ENCODE results near the gene SHMT1. TPM values are rescaled to one million over a fixed set of nuclear protein-coding genes. Genes with fewer than 3 reads are reported as not detected.
"Not testable (repeated sequence)": the region's sequence is repeated elsewhere in the genome, so short reads cannot be mapped to it uniquely, and the experiment has no call there.

Gene SHMT1
- total RNA-seq, 4 donors from 2014 or later = 59.9 to 117 (median 82.7) TPM

DNA sequence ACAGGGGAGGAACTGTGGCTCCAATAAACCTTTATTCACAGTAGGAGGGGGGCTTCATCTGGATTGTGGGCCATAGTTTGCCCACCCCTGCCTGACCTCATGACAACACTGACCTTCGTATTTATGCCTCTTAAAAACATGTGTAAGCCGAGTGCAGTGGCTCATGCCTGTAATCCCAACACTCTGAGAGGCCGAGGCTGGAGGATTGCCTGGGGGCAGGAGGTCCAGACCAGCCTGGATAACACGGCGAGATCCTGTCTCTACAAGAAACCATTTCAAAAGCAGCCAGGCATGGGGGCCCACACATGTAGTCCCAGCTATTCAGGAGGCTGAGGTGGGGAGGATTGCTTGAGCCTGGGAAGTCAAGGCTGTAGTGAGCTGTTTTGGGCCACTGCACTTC, 24.2 kb upstream of the SHMT1 start:
- H3K4me1 ChIP-seq; H3K27me3 ChIP-seq; intact Hi-C loops (cut with DNase I); H3K9me3 ChIP-seq; DNase-seq; H3K36me3 ChIP-seq; H3K27ac ChIP-seq; H3K4me3 ChIP-seq (replicated peaks in 1 of 3): not testable (repeated sequence)
- 80% methylated on average over 2 to 5 of the region's 5 CpGs for WGBS, 2 donors

DNA sequence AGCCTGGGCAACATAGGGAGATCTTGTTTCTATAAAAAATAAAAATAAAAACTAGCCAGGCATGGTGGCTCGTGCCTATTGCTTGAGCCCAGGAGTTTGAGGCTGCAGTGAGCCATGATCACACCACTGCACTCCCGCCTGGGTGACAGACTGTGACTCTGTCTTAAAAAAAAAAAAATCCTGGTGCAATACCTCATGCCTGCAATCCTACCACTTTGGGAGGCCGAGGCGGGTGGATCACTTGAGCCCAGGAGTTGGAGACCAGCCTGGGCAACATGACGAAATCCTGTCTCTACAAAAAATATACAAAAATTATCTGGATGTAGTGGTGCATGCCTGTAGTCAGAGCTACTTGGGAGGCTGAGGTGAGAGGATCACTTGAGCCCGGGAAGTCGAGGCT, 20.9 kb upstream of the SHMT1 start:
- H3K27me3 ChIP-seq; intact Hi-C loops (cut with DNase I); H3K27ac ChIP-seq; H3K4me3 ChIP-seq (replicated peaks in 1 of 3); H3K36me3 ChIP-seq; H3K4me1 ChIP-seq; H3K9me3 ChIP-seq; DNase-seq: not testable (repeated sequence)
- WGBS, 2 donors = 83 to 86% methylated on average over 7 of the region's 7 CpGs

DNA sequence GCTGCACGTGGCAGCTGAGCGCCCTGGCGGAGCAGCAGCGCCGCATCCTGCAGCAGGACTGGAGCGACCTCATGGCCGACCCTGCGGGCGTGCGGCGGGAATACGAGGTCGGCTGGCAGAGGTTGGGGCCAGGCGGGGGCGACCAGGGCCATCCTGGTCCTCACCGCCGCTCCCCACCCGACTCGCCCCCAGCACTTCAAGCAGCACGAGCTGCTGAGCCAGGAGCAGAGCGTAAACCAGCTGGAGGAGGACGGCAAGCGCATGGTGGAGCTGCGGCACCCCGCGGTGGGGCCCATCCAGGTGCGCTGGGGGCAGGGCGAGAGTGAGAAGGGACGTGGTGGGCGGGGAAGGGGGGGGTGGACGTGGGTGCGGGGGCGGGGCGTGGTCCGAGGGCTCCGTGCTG, 19.7 kb upstream of the SHMT1 start:
- H3K27me3 ChIP-seq; H3K4me1 ChIP-seq; H3K27ac ChIP-seq; H3K4me3 ChIP-seq (replicated peaks in 1 of 3); H3K36me3 ChIP-seq; intact Hi-C loops (cut with DNase I); H3K9me3 ChIP-seq; DNase-seq: not testable (repeated sequence)
- WGBS, 2 donors = 34 to 60% methylated on average over 2 to 14 of the region's 36 CpGs

DNA sequence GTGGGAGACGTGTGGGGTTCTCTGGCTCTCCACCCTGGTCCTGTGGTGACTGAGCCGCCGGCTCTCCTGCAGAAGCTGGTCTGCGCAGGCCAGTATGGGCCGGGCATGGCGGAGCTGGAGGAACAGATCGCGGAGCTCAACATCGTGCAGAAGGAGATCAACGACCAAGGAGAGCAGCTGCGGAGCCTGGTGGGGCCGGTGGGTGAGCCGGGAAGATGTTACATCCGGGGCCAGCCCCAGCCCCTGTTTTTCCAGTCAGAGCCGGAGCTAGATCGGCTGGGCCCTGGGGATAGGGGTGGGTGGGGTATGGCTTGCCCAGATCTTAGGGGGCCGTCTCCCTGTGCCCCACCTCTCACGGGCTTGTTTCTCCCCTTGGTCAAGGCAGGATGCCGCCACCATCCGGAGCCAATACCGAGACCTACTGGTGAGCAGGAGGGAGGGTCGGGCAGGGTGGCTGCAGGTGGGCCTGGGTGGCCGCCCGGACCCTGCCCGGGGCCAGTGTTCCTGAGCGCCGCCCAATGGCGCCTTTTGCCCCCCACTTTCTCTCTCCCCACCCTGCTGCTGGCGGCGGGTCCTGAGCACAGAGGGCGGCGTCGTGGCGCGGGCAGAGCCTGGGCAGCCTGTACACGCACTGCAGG, 19.2 kb upstream of the SHMT1 start:
- intact Hi-C loops (cut with DNase I) = no loop called here
- Histone ChIP-seq H3K36me3 (no peaks in the 10 kb centered on the region), H3K27me3 (no peaks in the 10 kb centered on the region), H3K4me1 (peaks cover 6 to 8% of the 10 kb centered on the region in 2 donors), H3K4me3 (replicated peaks in 1 of 3) (no peak overlapping the region), H3K27ac (no peak overlapping the region), H3K9me3 (no peaks in the 10 kb centered on the region)
- DNase-seq = no peak
- TF ChIP-seq, protein P1, sequence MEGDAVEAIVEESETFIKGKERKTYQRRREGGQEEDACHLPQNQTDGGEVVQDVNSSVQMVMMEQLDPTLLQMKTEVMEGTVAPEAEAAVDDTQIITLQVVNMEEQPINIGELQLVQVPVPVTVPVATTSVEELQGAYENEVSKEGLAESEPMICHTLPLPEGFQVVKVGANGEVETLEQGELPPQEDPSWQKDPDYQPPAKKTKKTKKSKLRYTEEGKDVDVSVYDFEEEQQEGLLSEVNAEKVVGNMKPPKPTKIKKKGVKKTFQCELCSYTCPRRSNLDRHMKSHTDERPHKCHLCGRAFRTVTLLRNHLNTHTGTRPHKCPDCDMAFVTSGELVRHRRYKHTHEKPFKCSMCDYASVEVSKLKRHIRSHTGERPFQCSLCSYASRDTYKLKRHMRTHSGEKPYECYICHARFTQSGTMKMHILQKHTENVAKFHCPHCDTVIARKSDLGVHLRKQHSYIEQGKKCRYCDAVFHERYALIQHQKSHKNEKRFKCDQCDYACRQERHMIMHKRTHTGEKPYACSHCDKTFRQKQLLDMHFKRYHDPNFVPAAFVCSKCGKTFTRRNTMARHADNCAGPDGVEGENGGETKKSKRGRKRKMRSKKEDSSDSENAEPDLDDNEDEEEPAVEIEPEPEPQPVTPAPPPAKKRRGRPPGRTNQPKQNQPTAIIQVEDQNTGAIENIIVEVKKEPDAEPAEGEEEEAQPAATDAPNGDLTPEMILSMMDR (IDR thresholded peaks at IDR 0.05) = no peak
- no peak for TF ChIP-seq POLR2A (IDR thresholded peaks at IDR 0.05)
- 75 to 76% methylated on average over 33 to 34 of the region's 36 CpGs for WGBS, 2 donors

DNA sequence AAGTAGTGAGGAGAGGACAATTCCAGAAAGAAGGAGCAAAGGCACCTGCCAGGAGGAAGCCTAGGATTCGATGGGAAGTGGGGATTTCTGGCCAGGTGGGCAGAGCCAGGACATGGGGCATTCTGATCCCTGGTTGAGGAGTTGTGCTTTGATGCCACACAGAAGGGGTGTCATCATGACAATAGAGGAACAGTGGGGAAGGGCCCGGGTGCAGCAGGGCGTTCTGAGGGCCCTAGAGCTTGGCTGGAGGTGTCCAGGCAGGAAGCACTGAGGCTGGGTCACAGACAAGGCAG, 18.5 kb upstream of the SHMT1 start:
- intact Hi-C loops (cut with DNase I) = no loop called here
- WGBS, 2 donors = 72 to 85% methylated on average over 3 of the region's 3 CpGs
- H3K9me3 ChIP-seq = no peaks in the 10 kb centered on the region
- no peak overlapping the region for H3K27ac ChIP-seq
- no peak overlapping the region for H3K4me3 ChIP-seq (replicated peaks in 1 of 3)
- H3K4me1 ChIP-seq = peaks cover 10 to 14% of the 10 kb centered on the region in 2 donors
- no peaks in the 10 kb centered on the region for H3K36me3 ChIP-seq
- TF ChIP-seq POLR2A (IDR thresholded peaks at IDR 0.05) = no peak
- TF ChIP-seq, protein P1 (IDR thresholded peaks at IDR 0.05) = no peak
- no peaks in the 10 kb centered on the region for H3K27me3 ChIP-seq
- DNase-seq = no peak

DNA sequence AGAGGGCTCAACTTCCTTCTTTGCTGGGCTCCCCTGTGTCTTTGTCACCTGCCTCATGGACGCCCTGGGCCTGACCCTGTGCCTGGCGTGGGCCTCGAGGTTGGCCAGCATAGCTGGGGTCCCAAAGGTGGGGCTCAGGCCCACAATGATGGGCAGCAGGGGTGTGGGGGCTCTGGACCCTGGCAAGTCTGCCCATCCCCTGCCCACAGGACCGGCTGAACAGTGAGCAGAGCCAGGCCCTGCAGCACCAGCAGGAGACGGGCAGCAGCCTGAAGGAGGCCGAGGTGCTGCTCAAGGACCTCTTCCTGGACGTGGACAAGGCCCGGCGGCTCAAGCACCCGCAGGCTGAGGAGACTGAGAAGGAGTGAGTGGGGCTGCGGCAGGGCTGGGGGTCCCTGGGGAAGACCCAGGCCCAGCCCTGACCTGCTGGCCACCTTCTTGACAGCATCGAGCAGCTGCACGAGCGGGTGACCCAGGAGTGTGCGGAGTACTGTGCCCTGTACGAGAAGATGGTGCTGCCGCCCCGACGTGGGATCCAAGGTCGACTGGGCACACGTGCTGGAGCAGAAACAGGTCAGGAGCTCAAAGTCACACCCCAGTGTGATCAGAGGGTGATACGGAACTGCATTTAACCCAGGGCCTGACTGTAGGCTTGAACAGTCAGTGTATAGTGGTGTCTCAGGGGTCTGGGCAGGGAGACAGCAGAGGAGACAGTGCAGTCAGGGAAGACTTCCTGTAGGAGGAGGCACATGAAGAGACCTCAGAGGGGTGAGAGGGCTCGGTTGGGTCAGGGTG, 18.0 kb upstream of the SHMT1 start:
- H3K4me1 ChIP-seq = peaks cover 10 to 14% of the 10 kb centered on the region in 2 donors
- H3K4me3 ChIP-seq (replicated peaks in 1 of 3) = no peak overlapping the region
- no peaks in the 10 kb centered on the region for H3K36me3 ChIP-seq
- intact Hi-C loops (cut with DNase I) = no loop called here
- no peak for TF ChIP-seq POLR2A (IDR thresholded peaks at IDR 0.05)
- H3K27ac ChIP-seq = no peak overlapping the region
- H3K9me3 ChIP-seq = no peaks in the 10 kb centered on the region
- no peak for DNase-seq
- H3K27me3 ChIP-seq = no peaks in the 10 kb centered on the region
- WGBS, 2 donors = 88 to 93% methylated on average over 12 to 21 of the region's 23 CpGs

DNA sequence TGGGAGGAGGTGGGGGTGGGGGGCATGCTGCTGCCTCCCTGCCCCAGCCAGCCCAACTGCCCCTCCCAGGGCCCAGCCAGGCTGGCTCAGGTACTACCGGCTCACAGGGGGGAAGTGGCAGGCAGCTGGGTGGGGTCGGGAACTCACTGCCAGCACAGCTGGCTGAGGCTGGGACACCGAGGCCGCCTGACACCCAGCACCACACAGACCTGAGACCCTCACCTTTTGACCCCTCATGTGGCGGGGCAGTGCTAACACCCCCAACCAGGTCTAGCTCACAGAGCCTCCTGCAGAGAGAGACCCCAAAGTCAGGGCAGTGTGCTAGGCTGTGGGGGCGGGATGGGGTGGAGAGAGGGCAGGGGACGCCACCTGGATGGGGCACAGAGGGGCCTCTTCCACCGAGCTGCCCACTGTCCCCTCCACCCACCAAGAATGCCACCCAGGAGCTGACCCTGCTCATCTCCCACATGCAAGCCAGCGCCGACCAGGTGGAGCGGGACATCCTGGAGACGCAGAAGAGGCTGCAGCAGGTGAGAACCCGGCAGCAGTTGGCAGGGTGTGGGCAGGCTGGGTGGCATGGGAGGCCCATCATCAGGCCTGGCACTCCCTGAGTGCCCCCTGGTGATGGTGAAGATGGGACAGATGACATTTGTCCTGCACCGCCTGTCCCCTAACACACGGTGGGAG, 17.3 kb upstream of the SHMT1 start:
- Histone ChIP-seq H3K27ac (no peak overlapping the region), H3K4me3 (replicated peaks in 1 of 3) (no peak overlapping the region), H3K9me3 (no peaks in the 10 kb centered on the region), H3K27me3 (no peaks in the 10 kb centered on the region), H3K4me1 (peaks cover 10 to 14% of the 10 kb centered on the region in 2 donors), H3K36me3 (no peaks in the 10 kb centered on the region)
- 76 to 87% methylated on average over 6 to 7 of the region's 15 CpGs for WGBS, 2 donors
- DNase-seq = no peak
- intact Hi-C loops (cut with DNase I) = no loop called here
- TF ChIP-seq, protein P1 (IDR thresholded peaks at IDR 0.05) = no peak
- TF ChIP-seq POLR2A (IDR thresholded peaks at IDR 0.05) = no peak

Measured in thyroid gland (tissue), 4 donors.